Rectal smooth muscle tissue (tissue), 1 donor: ENCODE data around the gene UBE2L5.
A peak's percentile ranks its signal among the peaks of the same experiment; 100 is the strongest.

Experiments
- H3K27ac ChIP-seq: one replicate; pipeline ENCODE4 v1.7.0; 2013; ENCODE audit warnings: low read depth, low read length, inconsistent platforms
- H3K27me3 ChIP-seq: one replicate; pipeline ENCODE4 v1.7.0; 2013; ENCODE audit warnings: low read length; ENCODE audit not compliant: control insufficient read depth, insufficient read depth
- H3K36me3 ChIP-seq: one replicate; pipeline ENCODE4 v1.7.0; 2013; ENCODE audit warnings: low read length; ENCODE audit not compliant: control insufficient read depth, insufficient read depth
- H3K4me1 ChIP-seq: one replicate; pipeline ENCODE4 v1.7.0; 2013; ENCODE audit warnings: low read length; ENCODE audit not compliant: control insufficient read depth, insufficient read depth
- H3K4me3 ChIP-seq: one replicate; pipeline ENCODE4 v1.7.0; 2013; ENCODE audit warnings: low read length
- H3K9ac ChIP-seq: one replicate; pipeline ENCODE4 v1.7.0; 2013; ENCODE audit warnings: low read length

UBE2L5 gene

GRCh38 chr13:30394751-30395191 is 27.5 kb upstream of the UBE2L5 start:
- H3K4me3 ChIP-seq, result peak overlapping the region; percentile 92
- peak overlapping the region; percentile 96 for H3K27ac ChIP-seq
- H3K27me3 ChIP-seq, result no peaks in the 10 kb centered on the region

GRCh38 chr13:30395192-30396158 is 26.8 kb upstream of the UBE2L5 start:
- Histone ChIP-seq H3K4me3 (peak overlapping the region; percentile 92), H3K27me3 (no peaks in the 10 kb centered on the region), H3K27ac (peak overlapping the region; percentile 96), H3K9ac (peak overlapping the region; percentile 94), H3K36me3 (no peaks in the 10 kb centered on the region), H3K4me1 (peaks cover 2% of the 10 kb centered on the region)

More at GRCh38 chr13:30394751-30395191, 27.5 kb upstream of the UBE2L5 start:
- peaks cover 4% of the 10 kb centered on the region for H3K4me1 ChIP-seq
- no peaks in the 10 kb centered on the region for H3K36me3 ChIP-seq
- H3K9ac ChIP-seq, result peak overlapping the region; percentile 94

GRCh38 chr13:30396434-30397075 is 25.7 kb upstream of the UBE2L5 start:
- Histone ChIP-seq H3K4me1 (peaks cover 2% of the 10 kb centered on the region), H3K27ac (peak overlapping the region; percentile 96), H3K4me3 (no peak overlapping the region), H3K36me3 (no peaks in the 10 kb centered on the region), H3K9ac (no peak overlapping the region), H3K27me3 (no peaks in the 10 kb centered on the region)

GRCh38 chr13:30398601-30399072 is 23.7 kb upstream of the UBE2L5 start:
- H3K9ac ChIP-seq, result no peak overlapping the region
- no peaks in the 10 kb centered on the region for H3K36me3 ChIP-seq
- no peak overlapping the region for H3K27ac ChIP-seq
- no peaks in the 10 kb centered on the region for H3K27me3 ChIP-seq
- H3K4me1 ChIP-seq, result peaks cover 2% of the 10 kb centered on the region
- no peak overlapping the region for H3K4me3 ChIP-seq

GRCh38 chr13:30400376-30400775 is 21.9 kb upstream of the UBE2L5 start:
- H3K27ac ChIP-seq, result no peak overlapping the region
- H3K4me3 ChIP-seq, result no peak overlapping the region
- no peaks in the 10 kb centered on the region for H3K36me3 ChIP-seq
- H3K9ac ChIP-seq, result no peak overlapping the region
- no peaks in the 10 kb centered on the region for H3K27me3 ChIP-seq
- H3K4me1 ChIP-seq, result no peaks in the 10 kb centered on the region

- Histone ChIP-seq H3K4me1 (no peaks in the 10 kb centered on the region), H3K27ac (no peak overlapping the region), H3K36me3 (no peaks in the 10 kb centered on the region)
Measured at GRCh38 chr13:30401347-30401746, 20.9 kb upstream of the UBE2L5 start.

GRCh38 chr13:30403456-30403855 is 18.8 kb upstream of the UBE2L5 start:
- no peak overlapping the region for H3K27ac ChIP-seq
- H3K27me3 ChIP-seq, result no peaks in the 10 kb centered on the region
- no peaks in the 10 kb centered on the region for H3K36me3 ChIP-seq
- H3K9ac ChIP-seq, result no peak overlapping the region
- H3K4me3 ChIP-seq, result no peak overlapping the region
- H3K4me1 ChIP-seq, result peaks cover 2% of the 10 kb centered on the region

More at GRCh38 chr13:30401347-30401746, 20.9 kb upstream of the UBE2L5 start:
- Histone ChIP-seq H3K4me3 (no peak overlapping the region), H3K9ac (no peak overlapping the region), H3K27me3 (no peaks in the 10 kb centered on the region)

GRCh38 chr13:30404207-30404606 is 18.1 kb upstream of the UBE2L5 start:
- no peak overlapping the region for H3K4me3 ChIP-seq
- H3K27me3 ChIP-seq, result no peaks in the 10 kb centered on the region
- H3K4me1 ChIP-seq, result peaks cover 8% of the 10 kb centered on the region
- no peaks in the 10 kb centered on the region for H3K36me3 ChIP-seq
- H3K27ac ChIP-seq, result no peak overlapping the region
- H3K9ac ChIP-seq, result no peak overlapping the region

- H3K27ac ChIP-seq, result no peak overlapping the region
- H3K4me1 ChIP-seq, result peaks cover 8% of the 10 kb centered on the region
- no peaks in the 10 kb centered on the region for H3K36me3 ChIP-seq
Measured at GRCh38 chr13:30406779-30407416, 15.4 kb upstream of the UBE2L5 start.

GRCh38 chr13:30408319-30409101 is 13.8 kb upstream of the UBE2L5 start:
- H3K4me1 ChIP-seq, result peaks cover 8% of the 10 kb centered on the region
- H3K4me3 ChIP-seq, result peak overlapping the region; percentile 55
- H3K9ac ChIP-seq, result no peak overlapping the region
- peak overlapping the region; percentile 79 for H3K27ac ChIP-seq
- H3K36me3 ChIP-seq, result no peaks in the 10 kb centered on the region
- H3K27me3 ChIP-seq, result no peaks in the 10 kb centered on the region

More at GRCh38 chr13:30406779-30407416, 15.4 kb upstream of the UBE2L5 start:
- Histone ChIP-seq H3K9ac (no peak overlapping the region), H3K4me3 (no peak overlapping the region), H3K27me3 (no peaks in the 10 kb centered on the region)

GRCh38 chr13:30409886-30410704 is 12.2 kb upstream of the UBE2L5 start:
- Histone ChIP-seq H3K9ac (no peak overlapping the region), H3K36me3 (no peaks in the 10 kb centered on the region), H3K4me1 (peaks cover 8% of the 10 kb centered on the region), H3K27ac (peak overlapping the region; percentile 79), H3K4me3 (no peak overlapping the region), H3K27me3 (no peaks in the 10 kb centered on the region)
